ENCODE results near the gene SEZ6.

Gene SEZ6

DNA sequence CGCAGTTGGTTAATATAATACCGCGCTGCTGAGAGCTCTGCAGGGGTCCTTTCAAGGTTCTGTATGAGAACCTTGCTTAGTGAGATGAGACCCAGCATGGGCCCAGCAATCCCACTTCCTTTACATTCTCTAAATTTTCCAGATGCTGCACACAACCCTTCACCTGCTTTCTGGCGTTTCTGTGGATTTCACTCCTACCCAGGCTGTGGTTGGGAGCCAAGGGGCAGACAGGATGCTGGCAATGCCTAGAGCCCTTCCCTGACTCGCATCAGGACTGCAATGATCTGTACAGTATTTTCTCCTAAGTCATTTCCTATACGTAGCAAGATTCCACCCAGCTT is 27.0 kb upstream of the SEZ6 start:
- DNase-seq: no peak

DNA sequence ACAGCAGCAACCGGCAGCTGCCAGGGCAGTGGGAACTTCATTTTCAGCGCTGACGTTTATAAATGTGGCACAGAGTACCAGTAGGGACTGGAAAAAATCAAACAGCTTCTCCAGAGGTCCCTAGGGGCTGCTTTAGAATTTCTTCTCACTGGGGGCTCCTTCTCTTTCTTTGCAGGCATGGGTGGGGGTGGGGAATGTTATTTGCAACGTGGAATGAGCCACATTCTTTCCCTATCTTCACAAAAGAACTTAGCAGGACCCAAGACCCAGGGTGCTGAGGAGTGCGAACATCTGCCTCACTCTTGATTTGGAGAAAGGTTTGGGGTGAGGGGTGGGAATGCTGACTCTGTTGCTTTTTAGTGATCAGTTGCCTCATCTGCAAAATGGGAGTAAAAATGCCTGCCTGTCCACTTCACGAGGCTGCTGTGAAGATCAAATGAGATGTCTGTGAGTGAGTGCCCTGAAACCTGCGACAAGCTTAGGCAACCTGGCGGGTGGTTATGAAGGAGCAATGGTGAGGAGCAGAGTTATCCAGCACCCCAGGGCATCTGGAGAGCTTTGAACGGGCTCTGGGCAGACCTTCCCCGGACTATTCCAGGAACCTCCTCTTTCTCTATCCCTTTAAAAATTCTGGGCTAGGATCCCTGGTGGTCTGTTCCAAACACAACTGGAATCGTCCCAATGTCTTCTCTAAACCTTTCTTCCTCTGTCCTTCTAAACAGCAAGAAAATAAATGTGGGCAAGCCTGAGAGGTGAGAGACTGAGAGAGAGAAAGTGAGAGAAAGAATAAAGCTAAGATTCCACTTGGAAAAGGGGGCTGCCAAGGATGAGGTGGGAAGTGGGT is 26.4 kb upstream of the SEZ6 start:
- peak; percentile 12 for DNase-seq

DNA sequence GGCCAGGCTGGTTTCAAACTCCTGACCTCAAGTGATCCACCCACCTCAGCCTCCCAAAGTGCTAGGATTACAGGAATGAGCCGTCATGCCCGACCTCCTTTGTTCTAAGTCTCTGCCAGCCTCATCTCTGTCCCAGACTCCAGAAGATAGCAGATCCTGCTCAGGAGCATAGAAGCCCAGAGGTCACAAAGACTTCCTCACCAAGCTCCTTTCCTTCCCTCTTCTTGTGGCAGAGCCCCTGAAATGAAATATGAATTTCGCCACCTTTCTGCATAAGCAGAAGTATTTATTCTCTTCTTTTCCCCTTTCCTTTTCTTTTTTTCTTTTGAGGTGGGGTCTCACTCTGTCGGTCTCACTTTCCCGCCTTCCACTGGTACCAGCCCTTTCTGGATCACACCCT is 25.7 kb upstream of the SEZ6 start:
- DNase-seq: no peak

DNA sequence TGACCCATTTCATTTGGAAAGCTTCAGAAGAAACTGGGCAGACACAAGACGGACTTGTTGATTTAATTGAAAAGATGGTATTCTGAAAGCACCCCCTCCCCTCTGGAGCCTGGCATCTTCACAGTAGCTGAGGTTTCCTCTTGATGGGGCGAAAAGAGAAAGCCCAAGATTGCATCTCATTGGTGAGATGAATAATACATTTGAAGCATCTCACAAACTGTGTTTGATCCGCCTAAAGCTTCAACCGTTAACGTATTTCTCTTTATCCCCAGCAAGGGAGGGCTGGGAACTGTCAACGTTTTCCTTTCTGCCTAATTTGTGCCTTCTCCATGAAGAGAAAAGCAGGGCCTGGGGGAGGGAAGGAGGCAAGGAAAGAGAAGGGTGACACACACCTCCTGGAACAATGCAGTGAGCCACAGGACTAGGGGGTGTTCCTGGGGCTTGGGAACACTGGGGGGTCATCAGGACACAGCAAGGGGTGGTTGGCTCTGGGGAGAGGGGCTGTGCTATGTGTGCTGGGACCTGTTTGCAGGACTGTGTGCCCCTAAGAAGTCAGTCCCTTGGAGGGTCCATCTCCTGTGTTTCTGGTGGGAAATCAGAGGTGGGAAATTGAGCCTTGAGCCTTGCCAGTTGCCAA is 18.6 kb upstream of the SEZ6 start:
- no peak for DNase-seq

DNA sequence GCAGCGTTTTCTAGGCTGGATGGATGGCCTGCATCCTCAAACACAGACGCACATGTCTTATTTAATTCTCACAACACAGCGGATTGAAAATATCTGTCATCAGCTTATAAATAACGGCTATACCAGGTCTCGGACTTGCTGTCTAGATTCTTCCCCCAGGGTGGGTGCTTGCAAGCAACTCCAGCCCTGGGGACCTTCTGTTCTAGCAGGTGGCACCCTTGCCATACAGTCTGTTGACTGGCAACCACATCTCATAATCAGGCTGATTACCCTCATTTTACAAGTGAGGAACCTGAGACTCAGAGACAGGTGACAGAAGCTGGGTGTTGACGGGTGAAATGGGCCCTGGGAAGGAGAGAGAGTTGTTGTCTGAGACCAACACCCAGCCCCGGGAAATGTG is 16.2 kb upstream of the SEZ6 start:
- DNase-seq: peak; percentile 93

DNA sequence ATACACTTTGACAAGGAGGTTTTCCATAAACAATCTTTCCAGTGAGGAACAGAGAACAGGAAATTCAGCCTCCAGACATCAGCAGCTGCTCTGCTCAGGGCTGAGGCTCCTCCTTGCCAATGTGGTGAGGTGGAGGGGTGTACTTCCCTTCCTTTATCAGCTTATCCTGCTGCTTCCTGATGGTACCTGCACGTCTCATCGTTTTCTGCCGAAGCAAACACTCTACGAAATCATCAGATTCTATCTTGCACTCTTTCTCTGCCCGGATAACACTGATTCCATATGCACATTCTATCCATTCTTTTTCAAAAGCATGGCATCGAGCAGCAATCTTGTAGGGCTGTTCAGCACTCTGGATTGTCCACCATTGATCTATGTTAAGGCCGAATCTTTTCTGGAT is 15.4 kb upstream of the SEZ6 start:
- no peak for DNase-seq

DNA sequence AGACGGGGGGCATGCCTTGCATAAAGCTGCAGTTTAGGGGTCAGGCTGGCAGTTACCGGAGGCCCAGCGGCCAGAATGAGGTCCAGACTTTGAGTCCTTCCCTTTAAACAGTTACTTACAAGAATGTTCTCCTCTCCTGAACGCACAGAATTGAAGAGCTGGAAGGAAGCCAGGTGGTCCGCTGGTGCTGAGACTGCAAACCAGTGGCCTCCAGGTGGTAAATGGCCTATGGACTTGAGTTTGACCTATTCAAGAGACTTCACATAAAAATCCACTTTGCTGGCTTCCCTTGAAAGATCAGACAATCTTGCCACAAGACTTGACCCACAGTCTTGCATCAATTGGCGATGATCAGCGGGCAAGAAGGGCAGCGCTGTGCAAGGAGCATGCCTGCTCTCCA is 14.7 kb upstream of the SEZ6 start:
- DNase-seq: no peak

DNA sequence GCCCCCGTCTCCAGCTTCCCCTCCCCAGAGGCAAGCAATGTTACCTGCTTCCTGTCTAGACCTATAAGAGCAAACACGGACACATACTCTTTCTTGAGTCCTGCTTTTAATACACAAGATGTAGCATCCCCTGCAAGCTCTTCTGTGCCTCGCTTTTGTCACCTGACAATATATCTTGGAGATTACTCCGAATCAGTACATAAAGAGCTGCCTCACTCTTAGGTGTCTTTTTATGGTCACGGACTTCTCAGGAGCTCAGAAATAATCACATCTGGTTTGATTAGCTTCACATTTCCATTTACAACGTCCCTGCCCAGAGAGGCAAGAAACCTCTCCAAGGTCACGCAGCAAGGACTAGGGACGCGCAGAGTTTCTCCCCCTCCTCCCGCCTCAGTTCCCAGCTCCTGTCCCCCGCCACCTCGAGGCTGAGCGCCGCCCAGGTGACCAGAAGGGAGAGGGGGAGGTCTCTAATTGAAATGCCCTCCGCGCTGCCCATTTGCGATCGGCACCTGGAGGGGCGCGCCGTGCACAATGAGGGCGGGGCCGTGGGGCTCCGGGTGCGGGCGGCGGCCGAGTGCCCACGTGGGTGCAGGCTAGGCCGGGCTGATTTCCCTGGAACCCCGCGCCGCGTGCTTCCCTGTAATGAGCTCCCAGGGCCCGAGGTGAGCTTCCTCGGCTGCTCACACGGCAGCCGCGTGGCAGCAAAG is 13.8 kb upstream of the SEZ6 start:
- DNase-seq: no peak

DNA sequence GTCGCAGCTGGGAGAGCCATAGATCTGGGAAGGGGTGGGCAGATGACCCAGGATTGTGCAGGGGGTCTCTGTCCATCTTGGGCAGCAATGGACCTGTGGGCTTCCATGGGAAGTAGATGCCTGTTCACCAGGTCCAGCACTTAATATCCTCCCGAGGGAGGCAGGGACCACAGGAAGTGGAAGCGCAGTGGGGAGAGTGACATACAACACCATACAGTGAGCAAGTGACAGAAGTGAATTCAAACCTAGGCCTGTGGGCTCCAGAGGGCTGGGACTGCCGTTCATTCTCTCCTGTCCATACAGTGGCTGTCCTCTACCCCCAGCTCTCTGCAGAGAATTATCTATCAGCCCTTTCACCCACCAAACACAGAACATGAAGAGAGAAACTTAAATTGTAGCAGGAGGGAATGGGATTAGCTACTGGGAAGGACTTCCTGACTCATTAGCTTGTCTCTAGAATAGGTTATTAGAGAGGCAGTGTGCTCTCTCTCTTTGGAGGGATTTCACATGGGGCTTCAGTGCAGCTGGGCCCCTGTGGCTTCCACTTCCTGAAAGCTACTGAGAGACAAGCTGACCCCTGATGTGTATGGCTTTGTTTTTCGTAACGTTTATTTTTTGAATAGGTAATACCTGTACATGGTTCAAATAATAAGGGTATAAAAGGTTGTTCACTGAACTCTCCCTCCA is 13.1 kb upstream of the SEZ6 start:
- DNase-seq: no peak

DNA sequence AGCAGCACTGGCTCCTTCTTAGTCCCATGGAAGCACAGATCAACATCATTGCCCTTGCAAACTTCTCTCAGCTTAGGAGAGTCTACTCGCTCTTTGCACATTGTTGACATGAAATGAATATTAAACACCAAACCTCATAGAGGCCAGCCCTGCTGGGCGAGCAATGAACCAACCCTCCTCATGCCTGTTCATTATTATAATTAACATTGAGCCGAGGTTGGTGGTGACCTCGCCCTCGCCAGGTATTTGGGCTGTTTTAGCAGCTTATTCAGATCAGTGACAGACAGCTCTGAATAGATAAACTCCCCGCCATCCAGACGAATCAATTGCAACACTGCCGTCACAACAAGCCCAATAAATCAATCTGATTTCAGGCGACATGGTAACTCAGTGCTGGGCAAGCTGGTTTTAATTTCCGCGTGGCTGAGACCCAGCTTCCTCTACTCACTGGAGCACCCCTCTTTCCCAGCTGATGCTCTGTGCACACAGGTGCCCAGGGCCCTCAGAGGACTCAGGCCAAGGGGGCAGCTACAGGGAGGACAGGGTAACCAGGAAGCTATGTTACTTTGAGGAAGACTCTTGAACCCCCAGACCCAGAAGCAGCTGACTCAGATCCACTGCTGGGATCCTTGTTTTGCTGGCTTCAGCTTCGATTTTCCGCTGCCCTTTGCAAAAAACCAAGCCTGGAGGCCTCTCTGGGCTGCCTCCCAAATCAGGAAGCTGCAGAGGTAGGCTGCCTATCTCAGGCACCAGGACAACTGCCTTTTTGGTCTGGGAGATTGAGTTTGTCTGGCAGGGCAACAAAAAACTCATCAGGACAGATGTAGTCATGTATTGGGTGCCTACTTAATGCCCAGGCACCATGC is 10.7 kb upstream of the SEZ6 start:
- DNase-seq: no peak

DNA sequence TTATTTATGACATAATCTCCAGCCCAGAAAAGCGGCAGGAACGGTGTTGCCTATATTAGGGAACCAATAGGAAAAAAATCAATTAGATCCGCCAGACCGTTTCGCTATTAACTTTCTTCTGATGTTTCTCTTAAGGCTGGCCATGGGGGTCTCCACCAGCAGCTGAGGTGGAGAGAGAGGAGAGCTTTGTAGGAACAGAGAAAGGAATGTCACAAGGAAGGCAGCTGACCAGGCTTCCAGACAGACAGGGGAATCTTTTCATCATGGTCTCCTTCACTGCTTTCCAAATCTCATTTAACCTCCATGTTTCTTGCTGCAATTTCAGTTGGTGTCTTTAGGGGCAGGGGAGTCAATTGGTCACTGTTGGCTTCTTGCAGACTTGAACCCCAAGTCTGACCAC is 8.9 kb upstream of the SEZ6 start:
- no peak for DNase-seq

DNA sequence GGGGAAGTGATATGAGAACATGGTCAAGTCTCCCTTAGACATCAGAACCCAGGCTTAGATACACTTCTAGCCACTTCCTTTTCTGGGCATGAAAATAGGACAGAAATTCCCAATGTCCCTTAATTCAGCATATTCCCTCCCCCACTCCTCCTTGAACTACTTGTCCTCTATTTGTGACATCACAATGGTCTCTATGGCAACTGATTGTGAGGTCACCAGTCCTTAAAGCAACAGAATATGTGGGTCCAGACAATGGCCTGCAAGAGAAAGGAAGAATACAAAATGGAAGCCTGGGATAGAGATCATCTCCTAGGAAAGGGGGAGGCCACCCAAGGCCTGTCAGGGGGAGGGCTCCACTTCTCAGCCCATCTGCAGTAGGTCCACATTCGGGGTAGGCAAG is 6.7 kb upstream of the SEZ6 start:
- DNase-seq: no peak

DNA sequence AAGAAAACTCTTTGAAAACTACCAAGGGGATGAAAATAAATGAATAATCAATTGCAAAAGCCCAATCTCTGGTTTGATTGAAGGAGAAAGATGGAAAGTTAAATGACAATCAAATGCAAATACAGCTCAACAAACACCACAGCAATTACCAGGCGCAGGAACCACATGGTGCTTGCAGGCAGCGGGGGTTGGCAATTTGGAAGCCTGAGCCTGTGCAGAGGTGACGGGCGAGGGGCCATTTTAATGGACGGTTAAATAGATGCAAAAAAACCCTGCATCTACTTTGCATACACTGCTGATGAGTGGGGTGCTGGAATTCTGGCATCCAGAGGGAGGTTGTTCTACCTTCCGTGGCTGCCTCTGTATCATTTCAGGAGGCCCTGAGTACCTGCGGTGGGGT is 4.8 kb upstream of the SEZ6 start:
- no peak for DNase-seq

DNA sequence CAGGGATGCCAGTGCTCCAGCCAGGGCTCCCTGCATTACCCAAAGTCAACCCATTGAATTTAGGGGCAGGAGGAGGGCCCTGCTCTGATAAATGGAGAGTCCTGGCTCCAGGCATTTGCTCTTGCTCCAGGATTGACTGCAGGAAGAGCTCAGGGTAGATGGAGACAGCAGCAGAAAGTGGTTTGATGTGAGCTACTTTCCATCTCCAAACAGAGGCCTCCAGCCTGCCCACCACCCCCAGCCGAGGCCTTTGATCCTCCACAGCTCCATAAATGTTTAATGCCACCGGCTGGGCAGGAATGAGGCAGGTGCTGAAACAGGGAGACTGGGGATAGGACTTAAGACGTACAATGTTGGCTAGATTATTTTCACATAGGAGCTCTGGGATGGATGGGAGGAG is 4.3 kb upstream of the SEZ6 start:
- no peak for DNase-seq

DNA sequence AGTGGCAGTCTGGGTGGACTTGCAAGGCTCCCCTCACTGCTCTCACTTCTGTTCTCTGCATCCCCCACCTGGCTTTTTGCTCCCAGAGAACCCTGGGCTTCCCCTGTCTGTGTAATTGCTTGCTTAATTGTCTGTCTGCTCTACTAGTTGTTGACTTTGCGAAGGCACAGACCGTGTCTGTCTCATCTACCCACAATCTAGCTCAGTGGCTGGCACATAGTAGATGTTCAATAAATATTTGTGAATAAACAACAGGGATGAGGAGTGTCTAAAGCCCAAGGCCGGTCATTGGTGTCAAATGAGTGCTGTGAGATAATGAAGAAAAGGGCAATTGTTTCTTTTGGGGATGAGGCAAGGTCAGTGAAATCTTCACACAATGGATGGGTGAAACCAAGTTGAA is 2.8 kb upstream of the SEZ6 start:
- DNase-seq: no peak

DNA sequence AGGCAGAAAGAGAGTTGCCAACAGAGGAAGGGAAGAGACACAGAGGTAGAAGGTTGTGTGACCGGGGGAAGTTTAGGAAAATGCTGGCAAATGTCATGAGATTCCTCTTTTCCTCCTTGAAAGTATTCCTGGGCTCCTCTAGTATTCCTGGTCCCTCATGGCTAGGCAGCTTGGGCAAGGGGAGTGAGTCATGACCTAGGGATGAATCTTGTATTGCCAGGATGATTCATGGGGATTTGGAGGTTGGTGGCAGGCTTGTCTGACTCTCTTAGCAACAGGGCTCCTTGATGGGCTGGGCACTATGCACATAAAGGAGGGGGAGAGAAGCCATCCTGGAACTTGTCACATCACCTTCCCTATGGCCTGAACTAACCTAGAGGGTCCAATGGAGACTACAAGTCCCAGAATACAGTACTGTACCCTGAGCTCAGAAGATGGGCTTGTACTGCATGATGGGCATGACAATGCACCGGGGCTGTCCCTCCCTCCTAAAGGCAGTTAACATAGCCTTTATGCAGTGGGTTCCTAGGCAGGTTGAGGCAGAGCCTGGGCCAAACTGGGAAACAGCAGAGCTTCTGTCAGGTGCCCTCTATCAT is 2.1 kb upstream of the SEZ6 start:
- peak; percentile 34 for DNase-seq

DNA sequence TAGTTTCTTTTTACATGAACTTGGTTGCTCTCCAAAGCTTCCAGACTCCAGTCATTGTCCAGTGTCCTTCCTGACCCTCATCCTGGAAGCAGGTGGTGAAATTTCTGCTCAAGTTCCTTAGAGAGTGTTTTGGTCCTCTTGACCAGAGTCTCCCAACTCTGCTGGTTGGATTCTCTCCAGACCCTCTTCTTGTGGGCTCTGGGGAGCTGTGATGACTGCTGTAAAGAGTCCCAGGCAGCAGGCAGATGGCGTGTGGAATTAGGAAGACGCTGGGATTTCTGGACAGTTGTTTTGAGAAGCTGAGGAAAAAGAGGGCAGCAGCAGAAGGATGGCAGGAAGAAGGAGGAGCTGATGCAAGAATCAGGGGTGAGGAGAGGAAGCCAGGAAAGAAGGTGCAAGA is 1.6 kb upstream of the SEZ6 start:
- peak; percentile 52 for DNase-seq

DNA sequence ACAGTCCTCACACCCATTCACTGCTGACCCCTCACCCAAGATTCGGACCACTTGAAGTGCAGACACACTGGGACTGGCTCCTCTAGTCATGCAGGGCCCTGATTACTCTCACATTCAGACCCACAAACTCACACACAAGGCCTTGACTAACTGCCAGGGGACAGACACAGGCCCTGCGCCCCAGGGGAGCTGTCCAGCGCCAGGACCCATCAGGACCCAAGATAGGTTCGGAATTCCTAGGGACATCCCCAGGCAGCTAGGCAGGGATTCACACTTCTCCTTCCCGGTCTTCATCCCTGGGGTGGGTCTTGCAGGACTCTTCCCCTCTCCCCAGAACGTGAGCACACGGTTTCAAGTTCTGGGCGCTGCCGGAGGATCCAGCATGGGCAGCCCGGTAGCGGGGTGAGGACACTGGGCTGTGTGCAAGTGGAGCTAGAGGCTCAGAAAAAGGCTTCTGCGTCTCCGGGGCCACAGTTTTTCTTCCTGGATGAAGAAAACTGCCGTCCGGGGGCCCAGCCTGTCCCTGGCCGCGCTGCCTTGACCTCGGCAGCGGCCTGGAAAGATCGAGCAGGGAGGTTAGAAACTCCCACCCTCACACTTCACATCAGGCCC is 1.6 kb downstream of the SEZ6 start:
- DNase-seq: no peak

DNA sequence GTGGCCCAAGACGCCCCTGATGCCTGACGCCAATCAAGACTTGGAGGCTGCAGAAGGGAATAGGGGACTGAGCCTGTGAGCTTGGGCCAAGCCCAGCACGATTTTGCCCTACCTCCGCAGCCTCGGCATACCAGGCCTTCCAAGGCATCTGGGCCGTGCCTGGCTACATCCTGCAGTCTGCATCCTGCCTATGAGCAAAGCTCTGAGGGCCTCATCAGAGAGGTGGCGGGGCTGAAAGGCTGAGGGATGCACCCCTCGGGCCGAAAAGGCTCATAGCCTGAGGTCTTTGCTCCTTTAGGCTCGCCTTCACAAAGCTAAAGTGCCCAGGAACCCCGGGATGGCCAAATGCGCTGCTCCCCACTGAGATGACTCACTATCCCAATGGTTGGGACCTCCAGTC is 2.5 kb downstream of the SEZ6 start:
- no peak for DNase-seq

DNA sequence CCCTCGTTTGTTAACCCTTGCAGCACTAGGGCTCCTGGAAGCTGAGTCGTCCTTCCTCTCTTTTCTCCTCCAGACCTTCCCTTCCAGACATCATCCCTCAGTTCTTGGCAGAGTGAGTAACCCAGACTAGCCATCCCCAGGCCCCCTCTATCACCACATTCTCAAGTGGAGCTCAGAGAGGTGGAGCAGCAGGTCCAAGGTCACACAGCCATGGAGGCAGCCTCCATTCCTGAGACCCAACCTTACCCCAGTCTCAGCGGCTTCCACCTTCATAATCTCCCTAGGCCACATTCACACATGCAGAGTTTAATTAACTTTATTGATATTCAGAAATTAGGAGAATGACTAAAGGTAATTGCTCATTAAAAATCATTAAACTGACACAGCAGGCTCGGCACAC is 3.0 kb downstream of the SEZ6 start:
- DNase-seq: no peak

DNA sequence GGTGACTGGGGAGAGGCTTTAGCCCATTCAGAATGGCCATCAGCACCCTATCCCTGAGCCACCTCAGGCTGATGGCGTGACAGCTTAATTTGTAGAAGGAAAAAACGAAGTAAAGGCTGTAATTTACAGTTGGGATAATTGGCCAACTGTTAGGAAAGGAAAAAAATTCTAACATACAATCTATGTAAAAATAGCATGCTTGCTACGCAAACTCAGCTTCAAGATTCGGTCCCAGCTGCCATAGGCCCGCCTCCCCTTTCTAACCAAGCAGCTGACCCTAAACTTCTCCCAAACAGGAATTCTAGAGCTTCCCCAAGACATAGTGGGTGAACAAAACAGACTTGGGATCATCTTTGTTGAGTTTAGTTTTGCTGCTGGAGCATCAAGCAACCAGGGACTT is 4.9 kb downstream of the SEZ6 start:
- DNase-seq: no peak

DNA sequence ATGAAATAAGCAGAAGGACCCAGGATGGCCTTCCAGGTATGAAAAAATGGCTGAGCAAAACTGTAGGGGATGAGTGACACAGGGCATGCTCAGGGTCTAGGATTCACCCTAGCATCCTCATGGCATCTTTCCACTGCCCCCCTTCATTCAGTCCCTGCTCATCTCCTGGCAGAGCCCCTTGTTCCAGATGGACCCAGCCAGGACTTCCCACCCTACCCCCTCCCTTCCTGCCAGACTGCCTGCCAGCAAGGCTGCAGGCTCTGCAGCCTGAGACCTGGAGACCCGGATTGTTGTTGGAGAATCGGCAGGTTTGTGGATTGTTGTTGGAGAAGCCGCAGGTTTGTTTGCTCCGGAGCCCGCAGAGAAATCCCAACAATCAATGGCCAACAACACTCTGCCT is 6.6 kb downstream of the SEZ6 start:
- peak; percentile 32 for DNase-seq
